DOHH2 (cell line): ENCODE data around the gene TMLHE.

Experiments
- CTCF ChIP-seq: fragments of 200-600 bp; sonication (generic); IDR thresholded peaks from one replicate; pipeline ENCODE4 v1.5.1; 2014; ENCODE audit warnings: antibody characterized with exemption, mild to moderate bottlenecking, low read depth, low read length; ENCODE audit not compliant: poor library complexity, severe bottlenecking
- EZH2phosphoT487 ChIP-seq: fragments of 200-600 bp; sonication (generic); IDR thresholded peaks from 2 replicates; pipeline ENCODE4 v1.6.1; 2017; ENCODE audit warnings: borderline replicate concordance, mild to moderate bottlenecking, antibody characterized with exemption, low read length, moderate library complexity, mixed read lengths

- TF ChIP-seq CTCF (no peak), EZH2phosphoT487 (no peak)
These were observed 19.8 kb downstream of the TMLHE start for GRCh38 chrX:155592981-155593380.
